Fibroblast of skin of scalp (primary cell): ENCODE measurements around the gene MAPK8.

Experiments used
- DNase-seq: peaks from one replicate; pipeline ENCODE4 v3.0.0-alpha.2; 2013

The MAPK8 gene

GRCh38 chr10:48450233-48450740 is 143.8 kb downstream of the MAPK8 start:
- no peak for DNase-seq

- DNase-seq = no peak
Observed at GRCh38 chr10:48450741-48451466, 144.4 kb downstream of the MAPK8 start.

GRCh38 chr10:48451969-48452878 is 145.7 kb downstream of the MAPK8 start:
- DNase-seq = no peak

GRCh38 chr10:48452879-48453412 is 146.5 kb downstream of the MAPK8 start:
- no peak for DNase-seq

GRCh38 chr10:48453451-48454301 is 147.2 kb downstream of the MAPK8 start:
- no peak for DNase-seq

GRCh38 chr10:48454302-48455054 is 148.0 kb downstream of the MAPK8 start:
- no peak for DNase-seq

GRCh38 chr10:48455055-48455391 is 148.5 kb downstream of the MAPK8 start:
- DNase-seq = no peak

GRCh38 chr10:48455392-48456151 is 149.1 kb downstream of the MAPK8 start:
- DNase-seq = no peak

- DNase-seq = peak; percentile 49
Observed at GRCh38 chr10:48456361-48456804, 149.9 kb downstream of the MAPK8 start.

- no peak for DNase-seq
Observed at GRCh38 chr10:48456808-48457761, 150.6 kb downstream of the MAPK8 start.

GRCh38 chr10:48457949-48458661 is 151.6 kb downstream of the MAPK8 start:
- DNase-seq = no peak

GRCh38 chr10:48458662-48459048 is 152.2 kb downstream of the MAPK8 start:
- DNase-seq = no peak

- no peak for DNase-seq
Observed at GRCh38 chr10:48459270-48460150, 153.0 kb downstream of the MAPK8 start.

- no peak for DNase-seq
Observed at GRCh38 chr10:48460182-48460581, 153.7 kb downstream of the MAPK8 start.

GRCh38 chr10:48461623-48462481 is 155.4 kb downstream of the MAPK8 start:
- no peak for DNase-seq

GRCh38 chr10:48462482-48463020 is 156.1 kb downstream of the MAPK8 start:
- DNase-seq = no peak
